HL-60 (cell line): ENCODE results near the gene SEL1L.
"Not testable (repeated sequence)": the region's sequence is repeated elsewhere in the genome, so short reads cannot be mapped to it uniquely, and the experiment has no call there.

ENCODE experiments used
- DNase-seq, 2 experiments: peaks; one replicate each; pipeline ENCODE4 v3.0.0-alpha.2; 2010 to 2020; ENCODE audit warnings: low read depth in 1 of 2, low spot score in 1 of 2
- H3K27ac ChIP-seq: fragments of 250-450 bp; sonication (Bioruptor Pico); replicated peaks from 2 replicates; pipeline ENCODE4 v1.5.1; 2020; ENCODE audit warnings: mild to moderate bottlenecking, moderate library complexity
- H3K27me3 ChIP-seq: fragments of 250-450 bp; sonication (Bioruptor Pico); 2 replicates; pipeline ENCODE4 v1.5.1; 2021; ENCODE audit warnings: mild to moderate bottlenecking, moderate library complexity; ENCODE audit not compliant: insufficient read depth, poor library complexity, severe bottlenecking
- H3K4me3 ChIP-seq: replicated peaks from 2 replicates; pipeline ENCODE4 v1.5.1; 2011; ENCODE audit warnings: mild to moderate bottlenecking, control low read depth, low read length; ENCODE audit not compliant: insufficient read depth
- CTCF ChIP-seq: IDR thresholded peaks from one replicate; pipeline ENCODE4 v1.5.1; 2011; ENCODE audit warnings: low read length, control low read depth, inconsistent platforms; ENCODE audit not compliant: insufficient read depth
- GABPA ChIP-seq: IDR thresholded peaks from 2 replicates; pipeline ENCODE4 v1.6.1; 2012; ENCODE audit warnings: low read depth
- POLR2AphosphoS5 ChIP-seq: IDR thresholded peaks from 2 replicates; pipeline ENCODE4 v1.6.1; 2012; ENCODE audit warnings: low read depth
- SPI1 ChIP-seq: IDR thresholded peaks from 2 replicates; pipeline ENCODE4 v1.6.1; 2012; ENCODE audit warnings: low read depth, mild to moderate bottlenecking, borderline replicate concordance
- TF ChIP-seq, protein P1 (sequence below): IDR thresholded peaks from 2 replicates; pipeline ENCODE4 v1.6.1; 2012; ENCODE audit warnings: low read depth; ENCODE audit not compliant: insufficient replicate concordance

SEL1L gene

DNA sequence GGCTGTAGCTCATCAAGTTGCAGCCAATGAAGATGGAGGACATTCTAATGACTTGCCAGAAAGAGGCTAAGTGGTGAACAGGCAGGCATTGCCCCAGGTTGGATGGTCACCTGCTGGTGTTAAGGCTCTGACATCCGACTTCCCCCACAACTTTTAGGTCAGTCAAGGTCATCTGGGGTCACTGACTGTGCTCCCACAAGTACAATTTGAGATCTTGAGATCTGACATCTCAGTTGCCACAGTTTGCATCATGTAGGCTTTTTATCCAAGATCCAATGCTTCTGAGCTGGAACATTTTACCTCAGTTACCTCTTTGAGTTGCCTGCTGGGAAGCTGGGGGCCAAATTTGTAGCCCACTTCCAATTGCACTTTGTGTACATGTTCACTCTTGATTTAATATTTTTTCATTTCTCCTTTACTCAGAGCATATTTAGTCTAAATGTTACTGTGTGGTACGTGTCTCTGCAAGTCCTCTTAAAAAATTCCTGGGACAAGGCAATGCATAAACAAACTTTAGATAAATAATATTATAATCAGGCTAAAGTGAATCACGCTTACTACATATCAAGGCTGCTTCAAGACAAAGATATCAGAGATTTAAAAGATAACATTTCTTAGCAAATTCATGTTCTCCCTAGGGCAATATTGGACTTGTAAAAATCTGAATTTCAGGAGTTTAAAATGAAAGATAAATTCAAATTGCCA, 61.4 kb downstream of the SEL1L start:
- H3K4me3 ChIP-seq = no peak overlapping the region
- TF ChIP-seq, protein P1, sequence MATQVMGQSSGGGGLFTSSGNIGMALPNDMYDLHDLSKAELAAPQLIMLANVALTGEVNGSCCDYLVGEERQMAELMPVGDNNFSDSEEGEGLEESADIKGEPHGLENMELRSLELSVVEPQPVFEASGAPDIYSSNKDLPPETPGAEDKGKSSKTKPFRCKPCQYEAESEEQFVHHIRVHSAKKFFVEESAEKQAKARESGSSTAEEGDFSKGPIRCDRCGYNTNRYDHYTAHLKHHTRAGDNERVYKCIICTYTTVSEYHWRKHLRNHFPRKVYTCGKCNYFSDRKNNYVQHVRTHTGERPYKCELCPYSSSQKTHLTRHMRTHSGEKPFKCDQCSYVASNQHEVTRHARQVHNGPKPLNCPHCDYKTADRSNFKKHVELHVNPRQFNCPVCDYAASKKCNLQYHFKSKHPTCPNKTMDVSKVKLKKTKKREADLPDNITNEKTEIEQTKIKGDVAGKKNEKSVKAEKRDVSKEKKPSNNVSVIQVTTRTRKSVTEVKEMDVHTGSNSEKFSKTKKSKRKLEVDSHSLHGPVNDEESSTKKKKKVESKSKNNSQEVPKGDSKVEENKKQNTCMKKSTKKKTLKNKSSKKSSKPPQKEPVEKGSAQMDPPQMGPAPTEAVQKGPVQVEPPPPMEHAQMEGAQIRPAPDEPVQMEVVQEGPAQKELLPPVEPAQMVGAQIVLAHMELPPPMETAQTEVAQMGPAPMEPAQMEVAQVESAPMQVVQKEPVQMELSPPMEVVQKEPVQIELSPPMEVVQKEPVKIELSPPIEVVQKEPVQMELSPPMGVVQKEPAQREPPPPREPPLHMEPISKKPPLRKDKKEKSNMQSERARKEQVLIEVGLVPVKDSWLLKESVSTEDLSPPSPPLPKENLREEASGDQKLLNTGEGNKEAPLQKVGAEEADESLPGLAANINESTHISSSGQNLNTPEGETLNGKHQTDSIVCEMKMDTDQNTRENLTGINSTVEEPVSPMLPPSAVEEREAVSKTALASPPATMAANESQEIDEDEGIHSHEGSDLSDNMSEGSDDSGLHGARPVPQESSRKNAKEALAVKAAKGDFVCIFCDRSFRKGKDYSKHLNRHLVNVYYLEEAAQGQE = no peak
- TF ChIP-seq CTCF (no peak), SPI1 (no peak), GABPA (no peak), POLR2AphosphoS5 (no peak)
- no peak overlapping the region for H3K27ac ChIP-seq
- no peak for DNase-seq
- no peaks in the 10 kb centered on the region for H3K27me3 ChIP-seq

GRCh38 chr14:81471062-81471461, 62.6 kb downstream of the SEL1L start:
- no peak overlapping the region for H3K27ac ChIP-seq

GRCh38 chr14:81470557-81470826, 63.2 kb downstream of the SEL1L start:
- not testable (repeated sequence) for H3K27ac ChIP-seq, H3K27me3 ChIP-seq, H3K4me3 ChIP-seq, DNase-seq

More at GRCh38 chr14:81471062-81471461, 62.6 kb downstream of the SEL1L start:
- no peak for TF ChIP-seq SPI1
- no peak for TF ChIP-seq POLR2AphosphoS5
- TF ChIP-seq, protein P1 = no peak
- no peak for TF ChIP-seq CTCF
- no peak for TF ChIP-seq GABPA
- Histone ChIP-seq H3K27me3 (no peaks in the 10 kb centered on the region), H3K4me3 (no peak overlapping the region)
- no peak for DNase-seq

GRCh38 chr14:81466854-81467253, 66.8 kb downstream of the SEL1L start:
- Histone ChIP-seq H3K27ac (no peak overlapping the region), H3K4me3 (no peak overlapping the region), H3K27me3 (no peaks in the 10 kb centered on the region)
- no peak for TF ChIP-seq POLR2AphosphoS5
- no peak for TF ChIP-seq SPI1
- TF ChIP-seq GABPA = no peak
- no peak for TF ChIP-seq CTCF
- TF ChIP-seq, protein P1 = no peak
- no peak for DNase-seq
